Measurements from ENCODE around the gene PDE4C. TPM values are rescaled to one million over a fixed set of nuclear protein-coding genes. Genes with fewer than 3 reads are reported as not detected.
A peak's percentile ranks its signal among the peaks of the same experiment; 100 is the strongest.

PDE4C gene
- total RNA-seq, 1 experiment from 2014 or later: not detected

GRCh38 chr19:18194554-18195238 is 31.5 kb downstream of the PDE4C start:
- no peaks in the 10 kb centered on the region for H3K27me3 ChIP-seq
- peak; percentile 66 for DNase-seq
- no peaks in the 10 kb centered on the region for H3K9me3 ChIP-seq
- peak overlapping the region; percentile 86; the same call in 1 of the 2 replicates for H3K4me3 ChIP-seq
- H3K36me3 ChIP-seq: peaks cover 11% of the 10 kb centered on the region

- DNase-seq: no peak
- Histone ChIP-seq H3K27me3 (no peaks in the 10 kb centered on the region), H3K9me3 (no peaks in the 10 kb centered on the region), H3K4me3 (peak overlapping the region; percentile 86), H3K36me3 (peaks cover 11% of the 10 kb centered on the region)
Measured at GRCh38 chr19:18194181-18194530, 32.1 kb downstream of the PDE4C start.

- DNase-seq: no peak
- peak overlapping the region; percentile 86 for H3K4me3 ChIP-seq
- no peaks in the 10 kb centered on the region for H3K27me3 ChIP-seq
- H3K9me3 ChIP-seq: no peaks in the 10 kb centered on the region
- peaks cover 8% of the 10 kb centered on the region for H3K36me3 ChIP-seq
Measured at GRCh38 chr19:18193388-18194180, 32.7 kb downstream of the PDE4C start.

- Histone ChIP-seq H3K27me3 (no peaks in the 10 kb centered on the region), H3K9me3 (no peaks in the 10 kb centered on the region), H3K36me3 (peaks cover 4% of the 10 kb centered on the region), H3K4me3 (peak within 1 kb of the TSS; percentile 86)
- DNase-seq: peak; percentile 100
Measured at GRCh38 chr19:18192673-18193387, 33.4 kb downstream of the PDE4C start, which contains the start of gene MPV17L2. MPV17L2 (plus strand) TSS chr19:18193218; CDS start chr19:18193282, 64 bp downstream.

- peak overlapping the region; percentile 57 for H3K4me3 ChIP-seq
- H3K27me3 ChIP-seq: no peaks in the 10 kb centered on the region
- no peaks in the 10 kb centered on the region for H3K9me3 ChIP-seq
- DNase-seq: no peak
- peaks cover 4% of the 10 kb centered on the region for H3K36me3 ChIP-seq
Measured at GRCh38 chr19:18191640-18192062, 34.6 kb downstream of the PDE4C start.

GRCh38 chr19:18190278-18190677 is 36.0 kb downstream of the PDE4C start:
- no peaks in the 10 kb centered on the region for H3K27me3 ChIP-seq
- no peaks in the 10 kb centered on the region for H3K9me3 ChIP-seq
- DNase-seq: no peak
- H3K4me3 ChIP-seq: no peak overlapping the region
- peaks cover 4% of the 10 kb centered on the region for H3K36me3 ChIP-seq

- Histone ChIP-seq H3K9me3 (no peaks in the 10 kb centered on the region), H3K36me3 (no peaks in the 10 kb centered on the region), H3K27me3 (no peaks in the 10 kb centered on the region; the same call in 1 of the 2 replicates), H3K4me3 (no peak overlapping the region)
- no peak for DNase-seq
Measured at GRCh38 chr19:18185538-18185937, 40.7 kb downstream of the PDE4C start.

- H3K9me3 ChIP-seq: no peaks in the 10 kb centered on the region
- no peaks in the 10 kb centered on the region; the same call in 1 of the 2 replicates for H3K27me3 ChIP-seq
- DNase-seq: no peak
- H3K36me3 ChIP-seq: no peaks in the 10 kb centered on the region
- no peak overlapping the region for H3K4me3 ChIP-seq
Measured at GRCh38 chr19:18183529-18183928, 42.7 kb downstream of the PDE4C start.

- H3K9me3 ChIP-seq: no peaks in the 10 kb centered on the region
- H3K27me3 ChIP-seq: no peaks in the 10 kb centered on the region; the same call in 1 of the 2 replicates
- no peak for DNase-seq
Measured at GRCh38 chr19:18179957-18180356, 46.3 kb downstream of the PDE4C start.

GRCh38 chr19:18176367-18177310 is 49.6 kb downstream of the PDE4C start:
- Histone ChIP-seq H3K27me3 (no peaks in the 10 kb centered on the region; the same call in 1 of the 2 replicates), H3K4me3 (no peak overlapping the region), H3K9me3 (no peaks in the 10 kb centered on the region), H3K36me3 (no peaks in the 10 kb centered on the region)
- no peak for DNase-seq

More at GRCh38 chr19:18179957-18180356, 46.3 kb downstream of the PDE4C start:
- Histone ChIP-seq H3K4me3 (no peak overlapping the region), H3K36me3 (no peaks in the 10 kb centered on the region)

GRCh38 chr19:18174983-18175382 is 51.3 kb downstream of the PDE4C start:
- Histone ChIP-seq H3K4me3 (no peak overlapping the region), H3K27me3 (no peaks in the 10 kb centered on the region), H3K9me3 (no peaks in the 10 kb centered on the region), H3K36me3 (no peaks in the 10 kb centered on the region)
- no peak for DNase-seq

Other genes starting within 250 kb of the PDE4C start
- gene ARRDC2, start 218.3 kb downstream of the PDE4C start, total RNA-seq (2014; rRNA removed; shearing (Covaris generic); ENCODE audit: low replicate concordance): 13.4 and 20.5 TPM in 2 replicates
- not detected in 2 replicates for gene IL12RB1, start 139.5 kb downstream of the PDE4C start, total RNA-seq (2014; rRNA removed; shearing (Covaris generic); ENCODE audit: low replicate concordance)
- 0.20 and 0.95 TPM in 2 replicates for gene MAST3, start 128.7 kb downstream of the PDE4C start, total RNA-seq (2014; rRNA removed; shearing (Covaris generic); ENCODE audit: low replicate concordance)
- gene PIK3R2, start 73.3 kb downstream of the PDE4C start, total RNA-seq (2014; rRNA removed; shearing (Covaris generic); ENCODE audit: low replicate concordance): 4.2 and 13.2 TPM in 2 replicates
- gene IFI30, start 52.6 kb downstream of the PDE4C start, total RNA-seq (2014; rRNA removed; shearing (Covaris generic); ENCODE audit: low replicate concordance): 1.0 TPM in 1 of 2 replicates, not detected in the other
- 8.2 and 29.5 TPM in 2 replicates for gene MPV17L2, start 33.2 kb downstream of the PDE4C start, total RNA-seq (2014; rRNA removed; shearing (Covaris generic); ENCODE audit: low replicate concordance)
- 0.99 TPM in 1 of 2 replicates, not detected in the other for gene RAB3A, start 22.4 kb downstream of the PDE4C start, total RNA-seq (2014; rRNA removed; shearing (Covaris generic); ENCODE audit: low replicate concordance)
- gene IQCN, start 48.0 kb upstream of the PDE4C start, total RNA-seq (2014; rRNA removed; shearing (Covaris generic); ENCODE audit: low replicate concordance): 0.03 and 0.05 TPM in 2 replicates
- gene JUND, start 55.2 kb upstream of the PDE4C start, total RNA-seq (2014; rRNA removed; shearing (Covaris generic); ENCODE audit: low replicate concordance): 85.7 and 102 TPM in 2 replicates
- gene LSM4, start 96.6 kb upstream of the PDE4C start, total RNA-seq (2014; rRNA removed; shearing (Covaris generic); ENCODE audit: low replicate concordance): 335 and 636 TPM in 2 replicates
- 5.5 and 11.2 TPM in 2 replicates for gene PGPEP1, start 114.2 kb upstream of the PDE4C start, total RNA-seq (2014; rRNA removed; shearing (Covaris generic); ENCODE audit: low replicate concordance)
- 2.3 and 13.1 TPM in 2 replicates for gene GDF15, start 159.7 kb upstream of the PDE4C start, total RNA-seq (2014; rRNA removed; shearing (Covaris generic); ENCODE audit: low replicate concordance)
- gene LRRC25, start 171.2 kb upstream of the PDE4C start, total RNA-seq (2014; rRNA removed; shearing (Covaris generic); ENCODE audit: low replicate concordance): not detected in 2 replicates
- 187 and 203 TPM in 2 replicates for gene SSBP4, start 193.0 kb upstream of the PDE4C start, total RNA-seq (2014; rRNA removed; shearing (Covaris generic); ENCODE audit: low replicate concordance)
- 0.40 and 4.4 TPM in 2 replicates for gene ISYNA1, start 211.7 kb upstream of the PDE4C start, total RNA-seq (2014; rRNA removed; shearing (Covaris generic); ENCODE audit: low replicate concordance)